Activated CD4-positive, alpha-beta T cell treated with anti-CD3 and anti-CD28 coated beads, Interleukin-2, amount 50 U/mL, for 1 hour (primary cell): ENCODE measurements around the gene UST.
"Not testable (repeated sequence)": the region's sequence is repeated elsewhere in the genome, so short reads cannot be mapped to it uniquely, and the experiment has no call there.

Source experiments
- DNase-seq: peaks from one replicate; pipeline ENCODE4 v3.0.0-alpha.2; 2020

UST gene

GRCh38 chr6:148768646-148769270, 21.9 kb downstream of the UST start:
- no peak for DNase-seq

- no peak for DNase-seq
Measured at GRCh38 chr6:148769304-148769968, 22.6 kb downstream of the UST start.

- DNase-seq = no peak
Measured at GRCh38 chr6:148770408-148771211, 23.8 kb downstream of the UST start.

GRCh38 chr6:148771212-148771601, 24.4 kb downstream of the UST start:
- DNase-seq = no peak

GRCh38 chr6:148771896-148772554, 25.2 kb downstream of the UST start:
- no peak for DNase-seq

- no peak for DNase-seq
Measured at GRCh38 chr6:148775161-148775560, 28.3 kb downstream of the UST start.

GRCh38 chr6:148776321-148777308, 29.8 kb downstream of the UST start:
- DNase-seq = no peak

GRCh38 chr6:148779142-148779562, 32.3 kb downstream of the UST start:
- no peak for DNase-seq

GRCh38 chr6:148780423-148780822, 33.6 kb downstream of the UST start:
- DNase-seq = not testable (repeated sequence)

- no peak for DNase-seq
Measured at GRCh38 chr6:148780918-148781436, 34.1 kb downstream of the UST start.

- no peak for DNase-seq
Measured at GRCh38 chr6:148789948-148790347, 43.1 kb downstream of the UST start.

- DNase-seq = no peak
Measured at GRCh38 chr6:148790404-148790803, 43.6 kb downstream of the UST start.

GRCh38 chr6:148790817-148791216, 44.0 kb downstream of the UST start:
- no peak for DNase-seq

- DNase-seq = no peak
Measured at GRCh38 chr6:148791372-148791771, 44.5 kb downstream of the UST start.

- no peak for DNase-seq
Measured at GRCh38 chr6:148793721-148794120, 46.9 kb downstream of the UST start.

GRCh38 chr6:148794797-148795196, 48.0 kb downstream of the UST start:
- DNase-seq = no peak

- DNase-seq = no peak
Measured at GRCh38 chr6:148795563-148795962, 48.7 kb downstream of the UST start.

GRCh38 chr6:148799647-148800046, 52.8 kb downstream of the UST start:
- no peak for DNase-seq

GRCh38 chr6:148800536-148800935, 53.7 kb downstream of the UST start:
- no peak for DNase-seq

- DNase-seq = no peak
Measured at GRCh38 chr6:148803979-148804378, 57.1 kb downstream of the UST start.

GRCh38 chr6:148805777-148806176, 58.9 kb downstream of the UST start:
- no peak for DNase-seq

- DNase-seq = no peak
Measured at GRCh38 chr6:148807784-148808183, 61.0 kb downstream of the UST start.
